SH-SY5Y (cell line): ENCODE data around the gene TRRAP.

Experiments used
- GATA2 ChIP-seq: IDR thresholded peaks from 2 replicates; pipeline ENCODE4 v1.6.1; 2011; ENCODE audit warnings: mild to moderate bottlenecking, low read depth, low read length
- GATA3 ChIP-seq: IDR thresholded peaks from 2 replicates; pipeline ENCODE4 v1.6.1; 2011; ENCODE audit warnings: low read depth, mild to moderate bottlenecking, low read length, moderate library complexity

TRRAP gene

DNA sequence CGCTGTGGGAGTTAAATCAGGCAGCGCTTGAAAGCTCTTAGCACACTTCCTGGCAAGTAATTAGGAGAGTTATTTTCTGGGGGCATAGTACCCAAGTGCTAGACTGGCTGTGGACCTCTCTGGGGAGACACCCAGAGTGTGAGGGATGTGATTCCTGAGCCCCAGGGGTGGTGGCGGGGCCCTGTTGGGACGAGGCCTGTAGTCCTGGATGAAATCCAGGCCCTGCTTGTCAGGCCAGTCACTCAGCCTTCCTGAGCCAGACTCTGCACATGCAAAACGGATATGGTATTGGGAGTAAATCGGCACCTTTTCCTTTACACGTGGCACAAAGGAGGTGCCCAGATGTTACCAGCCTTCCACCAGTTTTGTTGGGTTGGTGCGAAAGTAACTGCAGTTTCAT, 31.2 kb downstream of the TRRAP start:
- no peak for TF ChIP-seq GATA2

DNA sequence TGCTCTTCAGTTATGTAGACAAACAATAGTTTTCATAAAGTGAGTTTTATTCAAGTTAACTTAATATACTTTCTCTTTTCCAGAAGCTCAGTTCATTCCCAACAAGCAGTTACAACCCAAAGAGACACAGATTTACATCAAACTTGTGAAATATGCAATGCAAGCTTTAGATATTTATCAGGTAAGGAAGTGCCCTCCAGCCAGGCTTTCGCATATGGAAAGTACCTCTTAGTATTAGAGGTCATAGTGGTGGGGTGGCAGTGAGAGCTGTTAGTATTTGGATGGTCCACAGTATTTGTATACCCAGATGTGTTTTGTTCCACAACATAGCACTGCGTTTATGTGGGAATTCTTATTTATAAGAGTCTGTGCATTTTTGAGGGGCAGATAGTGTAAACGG, 32.1 kb downstream of the TRRAP start:
- TF ChIP-seq GATA3 (no peak), GATA2 (no peak)

DNA sequence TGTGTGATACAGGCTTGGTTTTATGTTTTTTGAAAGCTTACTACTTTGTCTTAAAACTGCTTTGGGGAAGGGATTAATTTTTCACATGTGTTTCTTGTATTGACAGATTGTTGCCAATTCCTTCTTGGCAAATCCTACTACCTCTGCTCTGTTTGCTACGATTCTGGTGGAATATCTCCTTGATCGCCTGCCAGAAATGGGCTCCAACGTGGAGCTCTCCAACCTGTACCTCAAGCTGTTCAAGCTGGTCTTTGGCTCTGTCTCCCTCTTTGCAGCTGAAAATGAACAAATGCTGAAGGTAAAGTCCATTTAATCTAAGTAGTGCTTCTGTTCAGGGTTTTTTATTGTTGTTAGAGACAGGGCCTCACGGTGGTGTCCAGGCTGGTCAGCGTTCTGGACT, 33.6 kb downstream of the TRRAP start:
- TF ChIP-seq GATA3 (no peak), GATA2 (no peak)

DNA sequence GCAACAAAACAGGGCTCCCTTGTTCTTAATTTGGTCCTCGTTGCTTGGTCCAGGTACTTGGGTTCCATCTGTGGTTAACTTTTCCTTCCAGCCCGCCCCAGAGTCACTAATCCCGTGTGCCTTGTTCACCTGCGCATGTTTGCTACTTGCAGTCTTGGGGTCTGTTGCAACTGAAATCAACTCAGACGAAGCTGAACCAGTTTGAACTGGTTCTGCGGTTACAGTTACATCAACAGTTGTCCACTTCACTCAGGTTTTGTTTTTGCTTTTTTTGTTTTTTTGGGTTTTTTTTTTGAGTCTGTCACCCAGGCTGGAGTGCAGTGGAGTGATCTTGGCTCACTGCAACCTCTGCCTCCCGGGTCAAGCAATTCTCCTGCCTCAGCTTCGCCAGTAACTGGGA, 34.7 kb downstream of the TRRAP start:
- no peak for TF ChIP-seq GATA3
- TF ChIP-seq GATA2: no peak

DNA sequence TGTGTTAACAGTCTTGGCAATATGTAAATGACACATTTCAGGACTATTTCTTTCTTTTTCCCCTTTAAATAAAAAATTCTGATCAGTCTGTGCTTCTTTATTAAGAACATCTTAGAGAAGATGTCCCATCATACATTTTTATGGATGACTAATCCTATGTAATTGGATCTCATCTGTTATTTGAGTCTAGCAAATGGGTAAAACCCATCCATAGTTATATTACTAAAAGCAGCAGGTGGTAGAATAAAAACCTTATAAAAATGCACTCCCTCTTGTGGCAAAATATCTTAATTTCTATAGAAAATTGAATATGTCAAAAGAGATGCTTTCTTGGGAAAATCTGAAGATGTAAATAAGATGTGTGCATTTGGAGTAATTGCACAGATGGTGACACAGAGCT, 35.3 kb downstream of the TRRAP start:
- TF ChIP-seq GATA2 (no peak), GATA3 (no peak)

DNA sequence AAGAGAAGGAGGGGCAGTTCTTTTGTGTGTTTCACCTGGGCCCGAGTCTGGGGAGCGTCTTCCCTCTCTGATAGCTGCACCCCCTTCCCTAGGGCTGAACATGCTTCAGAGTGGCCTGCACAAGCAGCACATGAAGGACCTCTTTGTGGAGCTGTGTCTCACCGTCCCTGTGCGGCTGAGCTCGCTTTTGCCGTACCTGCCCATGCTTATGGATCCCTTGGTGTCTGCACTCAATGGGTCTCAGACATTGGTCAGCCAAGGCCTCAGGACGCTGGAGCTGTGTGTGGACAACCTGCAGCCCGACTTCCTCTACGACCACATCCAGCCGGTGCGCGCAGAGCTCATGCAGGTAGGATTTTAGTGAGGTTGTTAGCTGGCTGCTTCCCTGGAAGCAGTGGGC, 39.0 kb downstream of the TRRAP start:
- no peak for TF ChIP-seq GATA3
- TF ChIP-seq GATA2: no peak

DNA sequence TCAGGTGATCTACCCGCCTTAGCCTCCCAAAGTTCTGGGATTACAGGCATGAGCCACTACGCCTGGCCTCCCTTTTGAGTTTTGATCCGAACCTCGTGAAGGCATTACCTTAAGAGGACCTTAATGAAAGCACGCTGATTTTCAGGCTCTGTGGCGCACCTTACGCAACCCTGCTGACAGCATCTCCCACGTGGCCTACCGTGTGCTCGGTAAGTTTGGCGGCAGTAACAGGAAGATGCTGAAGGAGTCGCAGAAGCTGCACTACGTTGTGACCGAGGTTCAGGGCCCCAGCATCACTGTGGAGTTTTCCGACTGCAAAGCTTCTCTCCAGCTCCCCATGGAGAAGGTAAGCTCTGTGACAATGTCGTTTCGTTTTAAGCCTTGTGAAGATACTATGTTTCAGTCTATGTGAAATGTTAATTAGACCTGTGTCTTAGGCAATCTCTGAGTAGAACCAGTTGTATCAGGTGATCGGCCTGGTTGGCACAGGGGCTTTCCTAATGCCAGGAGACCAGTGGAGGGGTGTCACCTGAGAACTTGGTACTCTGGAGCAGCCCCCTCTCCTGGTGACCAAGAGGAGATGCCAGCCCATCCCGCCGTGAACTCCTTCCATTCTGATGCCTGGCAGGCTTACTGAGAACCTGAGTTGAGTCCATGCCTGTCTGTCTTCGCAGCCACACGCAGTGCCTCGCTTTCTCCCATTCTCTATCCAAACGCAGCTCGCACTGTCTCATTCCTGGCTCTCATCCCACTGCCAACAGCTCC, 43.5 kb downstream of the TRRAP start:
- TF ChIP-seq GATA2 (no peak), GATA3 (no peak)

DNA sequence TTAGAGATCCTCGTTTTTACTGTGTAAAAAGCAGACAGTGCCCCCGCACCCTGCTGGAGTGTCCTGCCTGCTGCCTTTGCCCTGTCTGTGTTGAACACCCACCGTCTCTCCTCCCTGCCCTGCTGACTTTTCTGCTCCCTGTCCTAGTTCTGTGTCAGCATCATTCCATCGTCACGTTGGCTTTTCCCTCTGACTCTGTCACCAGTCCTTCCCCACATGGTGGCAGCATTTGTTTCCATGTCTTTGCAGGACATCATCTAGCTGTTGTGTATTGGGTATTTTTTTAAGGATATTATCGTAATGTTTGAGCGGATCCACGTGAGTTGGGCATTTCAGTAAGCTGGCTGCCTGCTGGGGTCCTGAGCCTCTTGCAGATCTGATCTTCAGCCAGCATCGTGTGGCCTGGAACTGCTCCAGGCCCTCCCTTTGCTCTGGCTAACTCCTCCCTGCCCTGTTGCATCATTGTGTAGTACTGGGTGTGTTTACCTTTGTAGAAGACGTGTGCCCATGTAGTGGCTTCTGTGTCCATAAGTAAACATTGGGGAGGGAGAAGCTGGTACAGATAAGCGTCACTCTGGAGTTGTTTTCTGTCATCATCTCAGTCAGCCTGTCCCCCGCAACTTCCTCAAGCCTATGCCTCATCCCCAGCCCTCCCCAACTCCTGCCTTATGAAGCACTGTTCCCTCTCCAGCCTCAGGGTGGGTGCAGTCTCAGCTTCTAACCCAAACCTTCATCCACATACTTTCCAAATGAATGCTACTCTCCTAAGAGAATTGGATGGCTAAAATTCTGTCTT, 44.3 kb downstream of the TRRAP start:
- no peak for TF ChIP-seq GATA3
- TF ChIP-seq GATA2: no peak

DNA sequence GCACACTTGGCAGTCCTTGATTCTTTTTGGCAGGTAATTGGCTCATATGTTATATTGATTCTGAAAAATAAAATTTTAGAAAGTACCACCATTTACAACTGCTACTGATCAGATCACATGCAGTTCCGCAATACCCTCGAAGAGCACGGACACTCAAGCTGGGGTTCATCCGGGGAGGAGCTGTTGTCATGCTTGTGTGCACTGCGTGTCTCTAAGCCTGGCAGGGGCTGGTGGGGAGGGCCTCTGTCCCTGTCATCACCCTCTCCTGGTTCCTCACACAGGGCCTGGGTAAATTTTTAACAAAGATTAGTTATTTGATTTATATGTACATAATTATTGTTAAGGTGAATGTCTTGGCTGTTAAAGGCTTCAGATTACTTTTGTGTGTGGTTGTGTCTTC, 45.2 kb downstream of the TRRAP start:
- TF ChIP-seq GATA3: no peak
- no peak for TF ChIP-seq GATA2

DNA sequence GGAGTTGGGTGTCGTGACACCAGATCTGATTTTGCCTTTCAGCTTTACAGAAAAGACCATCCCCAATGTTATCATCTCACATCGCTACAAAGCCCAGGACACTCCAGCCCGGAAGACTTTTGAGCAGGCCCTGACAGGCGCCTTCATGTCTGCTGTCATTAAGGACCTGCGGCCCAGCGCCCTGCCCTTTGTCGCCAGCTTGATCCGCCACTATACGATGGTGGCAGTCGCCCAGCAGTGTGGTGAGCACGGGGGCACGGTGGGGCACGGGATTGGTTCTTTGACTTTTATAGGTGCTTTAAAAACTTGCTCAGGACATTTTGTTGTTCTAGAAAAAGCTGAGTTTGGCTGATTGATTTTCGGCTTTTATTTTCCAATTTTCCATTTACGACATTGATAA, 48.8 kb downstream of the TRRAP start:
- no peak for TF ChIP-seq GATA3
- TF ChIP-seq GATA2: no peak

DNA sequence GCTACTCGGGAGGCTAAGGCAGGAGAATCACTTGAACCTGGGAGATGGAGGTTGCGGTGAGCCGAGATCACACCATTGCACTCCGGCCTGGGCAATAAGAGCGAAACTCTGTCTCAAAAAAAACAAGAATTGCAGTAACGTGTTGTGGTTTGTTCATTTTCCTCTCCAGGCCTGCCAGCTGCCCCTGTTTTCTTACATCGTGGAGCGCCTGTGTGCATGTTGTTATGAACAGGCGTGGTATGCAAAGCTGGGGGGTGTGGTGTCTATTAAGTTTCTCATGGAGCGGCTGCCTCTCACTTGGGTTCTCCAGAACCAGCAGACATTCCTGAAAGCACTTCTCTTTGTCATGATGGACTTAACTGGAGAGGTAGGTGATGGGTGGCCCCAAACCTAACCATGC, 52.1 kb downstream of the TRRAP start:
- TF ChIP-seq GATA2 (no peak), GATA3 (no peak)

DNA sequence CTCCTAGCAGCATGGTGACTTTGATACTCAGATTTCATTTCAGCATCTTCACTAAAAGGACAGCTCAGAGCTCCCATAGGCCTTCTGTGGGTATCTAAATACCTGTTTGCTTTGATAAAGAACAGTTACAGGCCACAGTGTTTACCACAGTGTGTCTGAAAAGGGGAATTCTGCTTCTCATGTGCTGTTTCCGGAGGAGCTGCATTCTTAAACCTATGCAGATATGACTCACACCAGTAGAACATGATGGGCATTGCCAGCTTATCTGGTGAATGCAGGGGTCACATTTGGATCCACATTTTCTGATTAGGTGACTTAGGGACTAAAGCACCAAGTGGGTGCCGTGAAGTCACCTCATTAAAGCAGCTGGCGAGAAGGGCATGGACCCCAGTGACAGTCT, 52.6 kb downstream of the TRRAP start:
- TF ChIP-seq GATA2: no peak
- no peak for TF ChIP-seq GATA3

DNA sequence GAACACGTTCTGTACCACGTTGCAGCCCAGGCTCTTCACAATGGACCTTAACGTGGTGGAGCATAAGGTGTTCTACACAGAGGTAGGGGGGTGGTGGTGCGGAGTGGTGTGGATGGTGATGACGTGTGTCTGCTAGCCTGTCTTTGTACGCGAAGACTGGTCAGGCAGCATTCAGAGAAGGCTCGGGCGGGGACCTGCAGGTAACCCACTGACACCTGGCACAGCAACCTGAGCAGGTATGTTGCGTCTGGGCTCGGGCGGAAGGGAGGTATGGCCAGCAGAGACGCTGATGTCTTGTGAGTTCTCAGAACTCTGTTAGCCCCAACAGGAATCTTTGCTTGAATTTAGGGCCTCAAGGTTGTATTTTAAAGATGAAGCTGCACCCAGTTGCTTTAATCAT, 55.0 kb downstream of the TRRAP start:
- no peak for TF ChIP-seq GATA2
- TF ChIP-seq GATA3: no peak

DNA sequence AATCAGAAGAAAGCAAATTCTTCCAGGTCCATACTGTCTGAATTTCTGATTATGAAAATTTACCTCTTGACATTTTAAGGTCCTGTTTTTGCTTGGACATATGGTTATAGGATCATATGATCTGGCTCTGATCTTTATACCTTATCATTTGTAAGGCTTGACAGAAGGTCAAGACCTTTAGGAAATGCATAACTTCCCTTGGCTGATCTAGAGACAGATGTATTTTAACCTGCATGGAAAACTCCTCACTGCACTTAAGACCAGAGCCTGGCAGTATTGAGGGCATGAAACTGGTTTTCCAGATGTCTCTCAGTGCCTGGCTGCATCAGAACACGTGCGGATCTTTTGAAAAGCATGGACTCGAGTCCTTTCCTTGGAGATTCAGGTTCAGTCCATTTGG, 55.9 kb downstream of the TRRAP start:
- TF ChIP-seq GATA2 (no peak), GATA3 (no peak)

DNA sequence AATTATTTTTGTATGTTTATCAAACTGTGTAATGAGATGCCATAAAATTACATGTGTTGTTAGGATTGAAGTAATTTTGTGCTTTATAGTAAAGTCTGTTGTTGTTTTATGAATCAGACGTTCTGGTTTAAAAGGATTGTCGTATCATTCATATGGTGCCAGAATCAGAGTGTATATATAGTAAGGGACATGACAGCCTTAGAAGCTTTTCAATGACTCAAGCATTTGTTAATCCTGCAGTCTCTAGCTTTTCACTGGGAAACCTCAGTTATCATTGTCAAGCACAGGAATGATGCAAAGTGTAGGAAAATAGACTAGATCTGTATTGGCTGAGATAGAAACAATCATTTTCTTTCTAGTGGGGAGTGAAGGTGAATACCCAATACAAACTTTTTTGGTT, 57.5 kb downstream of the TRRAP start:
- TF ChIP-seq GATA2 (no peak), GATA3 (no peak)
